HG02981 (cell line): ENCODE measurements around the gene VPS8.
"Not testable (repeated sequence)": the region's sequence is repeated elsewhere in the genome, so short reads cannot be mapped to it uniquely, and the experiment has no call there.

Source experiments
- ATAC-seq: cut with Tn5 transposase; IDR thresholded peaks from one replicate; pipeline ENCODE4 v1.9.1; 2021; ENCODE audit warnings: mild to moderate bottlenecking, moderate library complexity; ENCODE audit not compliant: unreplicated experiment

Gene VPS8

DNA sequence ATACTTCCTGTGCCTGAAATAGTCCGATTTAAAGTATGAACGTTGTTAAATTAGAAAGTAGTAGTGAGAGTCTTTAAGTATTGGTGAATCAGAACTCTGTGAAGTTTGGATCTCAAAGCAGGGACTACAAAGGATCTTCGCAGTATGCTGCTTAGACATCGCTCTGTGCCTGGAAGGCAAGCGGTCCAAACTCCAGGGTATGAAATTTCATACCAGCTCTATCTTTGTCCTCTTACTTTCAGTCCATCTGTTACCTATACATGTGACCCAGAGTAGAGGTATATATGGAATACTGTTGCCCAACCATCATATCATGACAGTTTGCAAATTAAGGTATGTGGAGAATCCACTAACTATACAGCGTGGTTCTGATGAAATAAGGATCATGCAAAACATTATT, 34.5 kb downstream of the VPS8 start:
- no peak for ATAC-seq

DNA sequence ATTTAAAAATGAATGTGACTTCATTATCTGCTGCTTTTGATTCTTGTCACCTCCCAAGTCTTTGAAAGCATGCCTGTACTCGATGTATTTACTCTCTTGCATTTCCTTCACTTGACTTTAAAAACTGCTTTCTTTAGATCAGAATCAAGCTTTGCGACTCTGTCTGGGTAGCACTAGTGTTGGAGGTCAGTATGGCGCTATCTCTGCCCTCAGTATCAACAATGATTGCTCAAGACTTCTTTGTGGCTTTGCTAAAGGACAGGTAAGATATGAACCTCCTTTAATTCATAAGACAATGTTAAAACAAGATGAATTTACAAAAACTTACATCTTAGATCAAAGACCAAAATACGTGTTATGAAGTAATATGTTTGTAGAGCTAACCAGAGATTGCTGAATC, 37.0 kb downstream of the VPS8 start:
- ATAC-seq, result no peak

DNA sequence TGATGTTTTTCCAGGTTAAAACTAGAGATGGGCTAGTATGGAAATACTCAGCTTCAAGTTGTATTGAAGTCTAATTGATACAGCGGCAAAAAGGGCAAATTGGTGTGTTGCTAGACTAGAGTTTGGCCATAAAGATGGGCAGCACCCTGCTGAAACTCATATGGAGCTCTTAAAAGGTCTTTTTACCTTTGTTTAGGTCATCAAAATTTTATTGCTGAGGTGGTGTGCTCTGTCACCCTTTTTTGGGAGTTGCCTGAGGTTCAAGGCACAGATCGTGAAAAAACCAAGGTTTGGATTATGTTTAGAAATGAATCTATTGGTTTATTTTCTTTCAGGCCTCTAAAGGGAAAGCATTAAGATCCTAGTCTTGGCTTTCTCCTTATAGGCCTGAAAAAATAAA, 38.2 kb downstream of the VPS8 start:
- ATAC-seq, result no peak

DNA sequence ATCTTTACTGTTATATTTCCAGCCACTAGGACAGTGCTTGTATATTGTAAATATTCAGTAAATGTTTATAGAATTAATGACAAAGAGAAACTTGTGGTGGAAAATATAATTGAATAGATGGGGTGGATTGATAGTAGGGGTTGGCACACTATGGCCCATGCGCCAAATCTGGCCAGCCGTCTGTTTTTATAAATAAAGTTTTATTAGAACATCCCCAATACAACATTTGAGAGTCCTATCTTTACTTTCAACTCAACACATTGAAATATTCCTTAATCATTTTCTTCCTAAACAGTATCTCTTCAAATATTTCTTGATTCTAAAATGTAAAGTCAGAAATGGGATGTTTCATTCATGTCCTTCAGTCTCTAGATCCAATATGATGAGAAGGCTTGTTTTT, 45.1 kb downstream of the VPS8 start:
- ATAC-seq, result no peak

DNA sequence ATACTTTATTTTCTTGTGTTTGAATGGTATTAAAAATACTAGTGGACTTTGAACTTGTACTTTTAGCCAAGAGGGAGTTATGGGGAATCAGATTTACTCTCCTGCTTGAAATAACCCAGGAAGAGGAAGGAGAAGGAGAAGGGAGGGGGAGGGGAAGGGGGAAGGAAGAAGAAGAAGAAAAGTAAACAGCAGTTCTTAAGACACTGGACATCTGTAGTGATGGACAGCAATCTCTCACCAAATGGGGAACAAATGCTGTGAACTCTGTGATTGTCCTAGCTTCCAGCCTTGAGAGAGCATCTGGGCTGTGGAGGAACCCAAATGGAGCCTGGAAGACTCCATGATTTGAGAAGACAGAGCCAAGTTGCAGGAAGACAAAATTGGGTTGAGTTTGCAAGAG, 52.0 kb downstream of the VPS8 start:
- ATAC-seq, result no peak

DNA sequence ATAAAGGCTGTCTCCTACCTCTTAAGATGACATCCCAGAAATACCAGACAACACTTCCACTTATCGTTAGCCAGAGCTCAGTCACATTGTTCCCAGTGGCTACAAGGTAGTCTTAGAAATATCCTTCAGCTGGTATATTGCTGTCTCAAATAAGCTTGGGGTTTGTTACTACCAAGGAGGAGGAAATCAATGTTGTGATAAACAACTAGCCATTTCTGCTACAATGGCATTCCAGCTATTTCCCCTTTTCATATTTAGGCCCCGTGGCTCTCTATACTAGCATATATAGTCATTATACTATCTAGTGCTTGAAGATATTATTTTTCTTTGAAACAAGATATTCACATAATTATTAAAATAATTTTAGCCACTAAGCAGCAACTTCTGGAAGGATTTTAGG, 56.5 kb downstream of the VPS8 start:
- ATAC-seq, result no peak

DNA sequence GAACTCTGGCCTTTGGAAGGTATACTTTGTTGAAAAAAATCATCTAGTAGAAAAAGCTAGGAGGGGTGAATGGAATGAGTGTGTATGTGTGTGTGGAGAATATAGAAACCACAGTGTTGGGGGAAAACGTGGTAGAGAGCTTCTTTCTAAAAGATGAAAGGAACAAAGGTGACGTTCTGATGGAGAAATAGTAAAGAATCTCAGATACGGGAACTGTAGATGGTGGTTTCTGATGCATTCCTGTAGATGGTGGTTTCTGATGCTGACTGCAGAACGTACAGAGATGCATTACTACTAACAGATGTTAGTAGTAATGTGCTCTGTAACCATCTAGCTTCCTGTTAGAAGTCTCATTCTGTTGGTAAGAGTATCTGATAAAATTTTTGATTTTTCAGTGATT, 60.2 kb downstream of the VPS8 start:
- no peak for ATAC-seq

DNA sequence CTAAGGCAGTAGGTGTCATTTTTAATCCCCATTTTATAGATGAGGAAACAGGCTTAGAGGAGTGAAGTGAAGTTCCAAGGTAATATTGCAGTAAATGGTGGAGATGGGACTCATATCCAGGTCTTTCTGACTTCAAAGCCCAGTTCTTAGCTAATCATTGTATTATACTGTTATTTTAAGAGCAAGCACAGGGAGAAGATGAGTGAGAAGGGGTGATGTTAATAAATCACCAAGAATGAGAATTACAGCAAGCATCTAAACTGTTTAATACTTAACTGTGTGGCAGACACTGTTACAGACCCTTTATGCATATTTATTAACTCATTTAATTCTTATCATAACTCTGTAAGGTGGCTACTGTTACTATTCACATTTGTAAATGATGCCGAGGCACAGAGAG, 61.2 kb downstream of the VPS8 start:
- ATAC-seq, result no peak

DNA sequence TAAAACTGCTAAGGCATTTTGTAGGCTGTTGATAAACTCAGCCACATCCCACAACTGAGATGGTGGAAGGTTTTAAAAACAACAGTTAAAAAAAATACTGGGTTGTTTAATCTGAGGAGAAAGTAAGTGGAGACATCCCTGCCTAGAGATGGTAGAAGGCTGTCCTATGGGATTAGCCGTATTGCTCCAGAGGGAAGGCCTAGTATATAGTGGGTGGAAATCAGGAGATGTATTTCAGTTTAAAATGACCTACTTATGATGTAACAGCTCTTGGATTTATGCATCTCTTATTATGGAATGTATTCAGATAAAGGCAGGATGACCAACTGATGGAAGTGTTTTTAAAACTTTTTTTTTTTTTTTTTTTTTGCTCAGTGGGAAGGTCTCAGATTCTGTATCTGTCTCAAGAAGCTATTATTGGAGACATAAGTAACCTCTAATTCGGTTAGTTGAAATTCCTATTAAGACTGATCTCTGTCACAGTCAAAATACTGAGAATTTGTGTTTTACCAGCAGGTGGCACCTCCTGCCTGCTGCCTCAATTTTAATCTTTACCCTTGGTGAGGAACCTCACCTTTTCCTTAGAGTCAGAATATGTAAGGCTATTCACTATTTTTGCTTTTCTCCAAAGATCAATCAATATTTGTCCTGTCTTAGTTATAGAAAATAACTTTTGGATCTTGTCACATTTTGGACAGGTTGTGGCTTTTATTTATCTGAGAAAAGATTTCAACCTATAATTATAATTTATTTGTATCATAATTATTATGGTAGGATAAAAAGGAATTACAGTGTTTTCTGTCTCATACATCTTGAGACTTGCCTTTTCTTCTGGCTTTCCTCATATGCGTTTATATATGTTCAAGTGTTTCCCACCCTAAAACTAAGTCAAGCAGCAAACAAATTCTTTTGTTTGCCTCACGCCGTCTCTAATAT, 63.0 kb downstream of the VPS8 start:
- no peak for ATAC-seq

DNA sequence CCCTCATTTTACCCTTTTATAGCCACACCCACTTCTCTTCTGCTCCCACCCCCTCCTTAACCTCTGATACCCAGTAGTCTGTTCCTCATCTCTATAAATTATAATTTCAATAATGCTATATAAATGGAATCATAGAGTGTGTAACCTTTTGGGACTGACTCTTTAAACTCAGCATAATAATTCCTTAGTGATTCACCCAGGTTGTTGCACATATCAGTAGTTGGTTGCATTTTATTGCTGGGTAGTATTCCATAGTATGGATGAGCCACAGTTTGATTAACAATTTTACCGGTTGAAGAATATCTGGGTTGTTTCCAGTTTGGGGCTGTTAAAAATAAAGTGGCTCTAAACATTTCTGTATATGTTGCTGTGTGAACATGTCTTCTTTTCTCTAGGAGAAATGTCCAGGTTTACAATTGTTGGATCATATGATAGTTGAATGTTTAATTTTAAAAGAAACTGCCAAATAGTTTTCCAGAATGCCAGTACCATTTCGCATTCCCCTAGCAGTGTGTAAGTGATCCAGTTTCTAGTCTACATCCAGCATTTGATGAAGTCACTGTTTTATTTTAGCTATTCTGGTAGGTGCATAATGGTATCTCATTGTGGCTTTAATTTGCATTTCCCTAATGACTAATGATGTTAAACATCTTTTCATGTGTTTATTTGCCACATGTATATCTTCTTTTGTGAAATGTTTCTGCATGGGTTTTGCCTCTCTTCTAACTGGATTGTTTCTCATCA, 68.5 kb downstream of the VPS8 start:
- ATAC-seq, result no peak

DNA sequence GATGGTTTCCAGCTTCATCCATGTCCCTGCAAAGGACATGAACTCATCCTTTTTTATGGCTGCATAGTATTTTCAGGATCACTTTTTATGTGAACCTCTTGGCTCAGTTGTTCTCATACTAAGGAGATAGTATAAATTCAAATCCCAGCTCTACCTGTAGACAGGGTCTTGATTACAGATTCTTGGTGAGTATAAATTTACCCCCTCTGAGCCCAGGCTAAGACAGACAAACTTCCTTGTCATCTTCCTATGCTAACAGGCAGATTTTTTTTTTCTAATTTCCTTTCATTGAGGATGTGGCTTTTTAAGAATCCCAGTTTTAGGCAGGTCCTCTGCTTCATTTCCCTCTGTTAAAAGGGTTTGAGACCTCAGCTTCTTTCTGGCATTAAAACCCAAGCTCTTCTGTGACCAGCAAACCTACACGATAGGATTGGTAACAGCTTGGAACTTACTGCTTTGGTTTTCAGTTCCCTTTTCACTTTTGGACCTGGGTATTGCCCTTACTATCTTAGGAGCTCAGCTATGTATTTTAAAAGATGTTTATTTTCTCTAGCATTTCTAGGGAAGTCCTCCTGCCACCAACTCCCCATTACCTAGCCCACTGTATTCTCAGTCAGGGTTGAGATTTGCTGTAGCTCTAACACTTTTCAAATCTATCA, 72.5 kb downstream of the VPS8 start:
- ATAC-seq, result peak; percentile 89

DNA sequence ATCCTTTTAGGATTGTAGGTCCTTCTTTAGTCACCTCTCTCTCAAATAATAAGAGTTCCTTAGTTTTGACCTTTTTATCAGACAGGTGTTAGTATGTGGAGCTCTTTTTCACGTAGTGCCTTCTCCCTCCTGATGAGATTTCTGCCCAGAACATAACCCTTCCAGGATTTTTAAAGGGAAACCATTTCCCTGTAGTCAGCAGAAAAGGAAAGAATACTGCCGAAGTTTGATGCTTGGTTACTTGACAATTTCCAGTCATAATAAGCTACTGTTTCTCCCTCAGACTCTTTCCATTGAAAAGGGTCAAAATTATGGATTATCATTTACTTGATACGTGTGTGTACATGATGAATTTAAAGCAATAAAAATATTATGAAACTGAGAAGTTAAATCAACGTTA, 73.1 kb downstream of the VPS8 start:
- no peak for ATAC-seq

DNA sequence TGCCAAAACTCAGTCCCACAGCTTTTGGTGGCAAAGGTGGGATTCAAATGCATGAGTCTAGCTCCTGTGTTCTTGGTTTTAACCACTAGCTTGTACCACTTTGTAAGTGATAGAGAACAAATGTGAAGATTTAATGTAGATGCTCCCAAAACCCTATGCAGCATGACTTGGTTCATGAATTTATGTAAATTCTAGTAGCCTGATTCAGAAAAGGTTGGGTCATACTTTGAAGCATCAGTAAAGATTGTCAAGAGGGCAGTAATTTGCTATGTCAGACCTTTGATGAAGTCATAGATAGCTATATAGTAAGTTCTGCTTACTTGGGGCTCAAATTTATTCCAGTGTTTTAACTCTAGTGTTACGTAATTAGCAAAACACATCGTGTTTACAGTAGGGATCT, 75.6 kb downstream of the VPS8 start:
- ATAC-seq, result no peak

DNA sequence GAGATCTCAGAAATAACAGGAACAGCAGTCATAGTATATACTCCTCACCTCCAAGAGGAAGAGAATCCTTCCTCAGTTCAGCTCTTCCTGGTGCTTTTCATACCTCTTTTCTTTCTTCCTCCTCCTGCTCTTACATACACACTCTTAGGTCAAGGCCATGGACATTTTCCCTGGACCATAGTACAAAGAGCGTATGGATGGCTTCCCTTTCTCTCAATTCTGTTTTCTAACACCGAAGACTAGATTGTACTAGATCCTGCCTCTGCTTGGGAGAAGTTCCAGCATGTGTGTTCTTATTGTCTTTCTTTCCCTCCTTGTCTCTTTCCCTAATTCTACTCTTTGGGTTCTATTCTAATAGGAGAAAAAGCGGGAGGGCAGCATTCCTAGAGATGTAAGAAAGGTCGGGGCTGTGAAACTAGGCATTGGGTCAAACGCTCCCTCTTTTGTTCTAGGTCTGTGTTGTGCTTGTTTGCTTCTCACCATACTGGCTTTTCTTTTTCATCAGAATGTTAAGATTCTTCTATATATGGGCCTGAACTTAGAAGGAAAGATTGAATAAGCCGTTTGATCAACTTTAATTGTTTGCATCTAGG, 77.4 kb downstream of the VPS8 start:
- ATAC-seq, result no peak

DNA sequence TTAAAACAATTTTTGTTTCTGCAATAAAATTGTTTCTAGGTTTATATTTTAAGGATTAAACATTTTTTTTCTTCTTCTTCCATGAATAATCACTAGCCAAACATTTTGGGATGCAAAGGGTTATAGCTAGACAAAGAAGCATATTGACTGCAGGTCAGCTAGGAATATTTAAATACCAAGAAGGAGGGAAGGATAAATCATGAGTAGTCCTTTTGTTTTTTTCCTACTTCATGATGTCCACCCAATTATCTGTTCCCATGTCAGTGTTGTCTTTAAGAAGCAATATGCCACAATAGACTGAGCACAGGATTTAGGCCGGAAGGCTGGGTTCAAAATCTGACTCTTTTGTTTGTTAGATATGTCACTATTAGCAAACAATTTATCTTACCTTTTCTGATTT, 82.1 kb downstream of the VPS8 start:
- ATAC-seq, result no peak

DNA sequence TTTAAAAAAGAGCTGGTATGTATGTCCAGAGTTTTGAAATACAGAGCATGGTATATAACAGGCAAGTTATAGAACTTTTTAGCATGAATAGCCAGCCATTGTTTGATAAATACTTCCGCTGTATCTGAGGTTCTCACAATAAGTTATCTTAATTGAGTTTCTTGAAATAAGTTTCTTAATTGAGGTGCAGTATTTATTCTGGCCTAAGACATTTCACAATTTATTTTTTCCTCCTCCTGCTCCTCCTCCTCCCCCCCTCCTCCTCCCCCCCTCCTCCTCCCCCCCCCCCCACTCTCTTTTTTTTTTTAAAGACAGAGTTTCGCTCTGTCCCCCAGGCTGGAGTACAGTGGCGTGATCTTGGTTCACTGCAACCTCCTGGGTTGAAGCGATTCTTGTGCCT, 83.4 kb downstream of the VPS8 start:
- no peak for ATAC-seq

DNA sequence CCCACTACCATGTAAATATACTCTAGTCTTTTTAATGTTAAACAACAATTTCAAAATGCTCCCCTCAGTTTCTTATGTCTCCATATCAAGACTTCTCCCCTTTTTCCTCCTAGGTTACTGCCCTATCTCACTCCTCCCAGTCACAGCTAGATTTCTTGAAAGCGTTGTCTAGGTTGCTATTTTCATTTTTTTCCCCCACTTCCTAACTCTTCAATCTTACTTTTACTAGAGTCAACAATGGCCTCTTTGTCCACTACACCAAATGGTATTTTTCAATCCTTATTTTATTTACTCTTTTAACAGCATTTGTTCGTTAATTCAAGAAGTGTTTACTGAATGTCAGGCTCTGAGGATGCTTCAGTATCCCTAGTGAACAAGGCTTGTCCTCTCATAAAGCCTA, 84.4 kb downstream of the VPS8 start:
- no peak for ATAC-seq

DNA sequence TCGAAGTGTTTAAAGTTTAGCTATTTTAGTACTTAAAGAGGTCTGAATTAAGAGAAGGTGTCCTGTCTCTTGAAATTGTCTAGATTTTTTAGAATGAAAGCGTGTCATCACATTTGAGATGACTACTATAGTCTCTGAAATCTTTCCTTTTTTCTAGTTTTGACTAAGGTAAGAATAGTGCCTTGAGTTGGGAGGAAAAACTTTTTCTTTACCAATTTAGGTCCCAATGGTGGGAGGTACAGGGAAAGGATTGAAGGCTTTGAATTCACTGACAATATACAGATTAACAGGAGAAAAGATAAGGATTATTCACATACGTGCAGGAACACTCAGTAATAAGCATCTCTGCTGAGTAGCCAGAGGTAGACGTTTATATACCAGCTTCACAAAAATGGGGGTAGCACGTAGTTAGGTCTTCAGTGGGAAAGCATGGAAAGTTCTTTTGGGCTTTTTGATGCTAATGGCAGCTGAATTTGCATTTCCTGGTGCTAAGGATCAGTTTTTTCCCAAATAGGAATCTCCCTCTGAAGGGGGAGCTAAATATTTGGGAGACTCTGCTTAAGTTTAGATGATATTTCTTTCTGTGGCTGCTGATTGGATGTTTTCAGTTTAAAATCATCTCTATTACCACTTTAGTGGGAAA, 88.1 kb downstream of the VPS8 start:
- ATAC-seq, result no peak

DNA sequence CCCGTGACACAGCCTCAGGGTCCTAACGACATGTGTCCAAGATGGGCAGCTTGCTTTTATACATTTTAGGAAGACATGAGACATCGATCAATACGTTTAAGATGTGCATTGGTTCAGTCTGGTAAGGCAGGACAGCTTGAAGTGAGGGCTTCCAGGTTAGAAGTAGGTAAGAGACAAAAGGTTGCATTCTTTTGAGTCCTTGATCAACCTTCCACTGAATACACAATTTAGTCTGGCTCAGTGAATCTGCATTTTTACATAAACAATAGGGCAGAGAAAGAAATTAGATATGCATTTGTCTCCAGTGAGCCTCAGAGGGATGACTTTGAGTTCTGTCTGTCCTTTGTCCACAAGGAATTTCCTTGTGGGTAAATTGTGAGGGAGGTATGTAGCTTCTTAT, 95.1 kb downstream of the VPS8 start:
- not testable (repeated sequence) for ATAC-seq

DNA sequence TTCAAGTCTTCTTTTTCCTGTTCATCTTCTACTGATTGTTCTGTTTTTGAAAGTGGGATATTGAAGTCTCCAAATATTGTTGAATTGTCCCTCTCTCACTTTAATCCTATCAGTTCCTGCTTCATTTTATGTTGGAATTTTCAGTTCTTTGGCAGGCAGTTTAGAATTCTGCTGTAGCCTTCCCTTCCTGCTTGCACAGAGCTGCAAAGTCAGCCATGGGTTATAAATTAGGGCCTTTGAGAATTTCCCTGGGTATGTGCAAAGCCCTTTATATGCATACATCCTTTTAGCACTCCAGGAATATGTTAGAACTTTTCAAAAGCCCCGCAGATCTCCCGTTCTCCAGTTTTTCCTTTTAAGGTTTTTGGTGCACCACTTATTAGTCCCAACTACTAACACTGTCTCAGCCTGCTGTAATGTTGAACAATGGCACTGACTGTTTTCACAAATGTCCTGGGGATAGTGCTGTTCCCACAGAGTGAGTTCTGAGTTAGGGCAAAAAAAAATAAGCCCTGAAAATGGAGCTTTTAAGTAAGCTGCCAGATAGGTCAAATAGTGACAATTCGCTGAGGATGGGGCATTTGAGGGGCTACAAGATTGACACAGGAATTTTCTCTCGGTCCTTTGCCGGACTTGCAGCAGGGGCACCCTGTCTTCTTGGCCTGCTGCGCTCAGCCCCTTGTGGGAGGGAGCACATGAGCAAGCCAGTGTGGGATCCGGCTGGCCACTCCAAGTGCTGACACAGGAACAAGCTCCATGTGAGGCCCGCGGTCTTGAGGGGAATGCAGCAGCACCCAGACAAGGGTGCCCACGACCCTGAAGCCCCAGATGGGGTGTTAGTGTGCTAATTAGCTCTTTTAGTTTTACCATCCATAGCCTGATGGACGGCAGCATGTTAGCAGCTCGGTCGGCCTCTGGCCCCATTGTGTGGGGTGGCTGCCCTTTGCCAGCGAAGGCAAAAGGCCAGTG, 96.0 kb downstream of the VPS8 start:
- ATAC-seq, result no peak
